HG03342 (cell line): Measurements from ENCODE around the gene CDK18.

Experiments used
- ATAC-seq: cut with Tn5 transposase; IDR thresholded peaks from one replicate; pipeline ENCODE4 v1.9.1; 2021; ENCODE audit warnings: mild to moderate bottlenecking, moderate library complexity; ENCODE audit not compliant: unreplicated experiment

The CDK18 gene

DNA sequence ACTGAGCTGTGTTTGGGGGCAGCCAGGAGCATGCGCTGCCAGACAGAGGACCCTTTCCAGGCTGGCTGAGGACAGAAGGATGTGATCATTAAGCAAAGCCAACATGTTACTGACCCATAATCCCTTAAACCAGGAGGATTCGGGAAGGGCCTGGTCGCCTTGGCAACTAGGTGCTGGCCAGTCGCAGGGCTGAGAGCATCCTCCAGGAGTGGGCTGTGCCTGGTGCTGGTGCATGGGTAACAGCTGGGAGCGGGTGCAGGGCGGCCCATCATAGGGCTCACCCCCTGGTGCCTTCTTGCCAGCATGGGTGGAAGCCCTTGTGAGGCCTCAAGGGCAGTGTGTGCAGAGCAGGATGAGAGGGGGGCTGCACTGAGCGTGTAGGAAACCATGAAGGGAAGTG lies 17.2 kb downstream of the CDK18 start:
- ATAC-seq: no peak

DNA sequence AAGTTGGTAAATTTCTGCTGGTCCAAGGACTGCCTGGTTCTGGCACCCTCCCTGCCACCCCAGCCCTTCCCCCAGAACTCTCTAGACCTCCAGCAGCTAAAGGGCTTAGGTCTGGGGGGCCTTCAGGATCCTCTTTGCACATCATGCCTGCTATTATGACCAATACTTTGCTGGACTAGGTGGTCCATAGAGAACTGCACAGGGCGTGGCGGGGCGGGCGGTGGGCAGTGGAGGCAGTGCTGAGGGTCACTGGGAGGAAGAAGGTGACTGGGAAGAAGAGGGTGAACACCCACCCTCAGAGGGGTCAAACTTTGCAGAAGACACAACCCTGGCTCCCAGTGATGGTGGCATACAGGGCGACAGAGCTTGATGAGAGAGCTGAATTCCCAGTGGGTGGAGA lies 18.2 kb downstream of the CDK18 start:
- no peak for ATAC-seq

DNA sequence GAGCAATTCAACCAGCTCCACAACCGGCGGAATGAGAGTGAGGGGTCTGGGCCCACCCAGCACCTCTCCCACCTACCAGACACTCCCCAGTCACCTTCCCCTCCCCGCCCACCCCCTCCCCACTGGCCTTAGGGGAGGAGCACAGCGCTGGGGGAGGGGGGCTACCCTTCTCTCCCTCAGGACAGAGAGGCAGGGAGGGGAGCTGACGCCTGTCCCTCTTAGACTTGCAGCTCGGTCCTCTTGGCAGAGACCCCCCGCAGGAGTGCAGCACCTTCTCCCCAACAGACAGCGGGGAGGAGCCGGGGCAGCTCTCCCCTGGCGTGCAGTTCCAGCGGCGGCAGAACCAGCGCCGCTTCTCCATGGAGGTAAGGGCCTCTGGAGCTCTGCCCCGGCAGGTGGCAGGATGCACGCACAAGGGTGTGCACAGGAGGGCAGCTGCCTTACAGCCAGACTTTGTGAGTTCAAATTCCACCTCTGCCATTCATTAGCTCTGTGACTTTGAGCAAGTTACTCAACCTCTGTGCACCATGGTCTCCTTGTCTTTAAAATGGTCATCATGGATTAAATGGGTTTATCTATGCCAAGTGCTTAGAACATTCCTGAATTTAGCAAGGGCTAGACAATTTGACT lies 18.9 kb downstream of the CDK18 start:
- no peak for ATAC-seq

DNA sequence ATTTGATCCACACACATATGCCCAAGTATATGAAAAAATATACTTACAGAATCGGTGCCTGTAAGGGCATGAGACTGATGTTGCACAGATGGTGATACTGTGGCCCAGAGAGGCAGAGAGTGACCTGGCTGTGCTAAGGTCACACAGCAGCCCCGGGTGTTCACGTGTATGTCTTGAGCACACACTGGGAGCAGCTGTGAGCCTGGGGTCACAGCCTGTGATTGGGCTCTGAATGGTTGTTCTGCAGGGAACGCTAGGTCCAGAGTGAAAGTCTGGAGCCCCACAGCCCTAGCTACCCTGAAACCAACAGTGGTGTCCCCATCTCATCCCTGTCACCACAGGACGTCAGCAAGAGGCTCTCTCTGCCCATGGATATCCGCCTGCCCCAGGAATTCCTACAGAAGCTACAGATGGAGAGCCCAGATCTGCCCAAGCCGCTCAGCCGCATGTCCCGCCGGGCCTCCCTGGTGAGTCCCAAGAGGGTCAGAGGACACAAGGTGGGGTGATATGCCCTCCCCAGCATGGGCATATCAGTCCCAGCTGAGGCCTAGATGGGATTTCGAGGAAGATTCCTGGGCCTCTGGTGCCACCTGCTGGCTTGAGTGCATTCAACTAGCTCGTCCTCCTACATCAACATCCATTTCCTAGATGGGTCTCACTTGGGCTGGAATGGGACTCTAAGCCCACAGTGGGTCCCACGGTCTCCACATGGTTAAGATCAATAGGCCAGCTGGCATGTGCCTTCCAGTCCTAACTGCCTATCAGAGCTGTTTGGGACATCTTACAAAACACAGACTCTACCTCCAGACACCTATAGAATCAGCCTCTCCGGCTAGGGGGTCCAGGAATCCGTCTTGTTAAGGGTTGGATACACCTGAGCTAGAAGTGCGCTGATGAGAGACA lies 19.7 kb downstream of the CDK18 start:
- ATAC-seq: no peak

DNA sequence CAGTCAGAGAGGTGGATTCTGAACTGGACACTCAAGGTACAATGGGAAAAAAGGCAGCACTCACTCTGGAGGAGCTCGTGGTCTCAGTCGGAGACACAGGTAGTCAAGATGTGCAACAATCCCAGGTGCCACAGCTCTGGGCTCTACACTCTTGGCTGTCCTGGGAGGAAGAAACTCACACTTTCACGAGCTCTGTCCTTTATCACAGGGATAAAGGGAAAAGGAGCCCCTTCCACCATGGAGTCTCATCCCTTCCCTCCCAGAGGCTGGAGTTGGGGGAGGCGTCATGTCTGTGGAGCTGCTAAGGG lies 20.3 kb downstream of the CDK18 start:
- ATAC-seq: no peak

DNA sequence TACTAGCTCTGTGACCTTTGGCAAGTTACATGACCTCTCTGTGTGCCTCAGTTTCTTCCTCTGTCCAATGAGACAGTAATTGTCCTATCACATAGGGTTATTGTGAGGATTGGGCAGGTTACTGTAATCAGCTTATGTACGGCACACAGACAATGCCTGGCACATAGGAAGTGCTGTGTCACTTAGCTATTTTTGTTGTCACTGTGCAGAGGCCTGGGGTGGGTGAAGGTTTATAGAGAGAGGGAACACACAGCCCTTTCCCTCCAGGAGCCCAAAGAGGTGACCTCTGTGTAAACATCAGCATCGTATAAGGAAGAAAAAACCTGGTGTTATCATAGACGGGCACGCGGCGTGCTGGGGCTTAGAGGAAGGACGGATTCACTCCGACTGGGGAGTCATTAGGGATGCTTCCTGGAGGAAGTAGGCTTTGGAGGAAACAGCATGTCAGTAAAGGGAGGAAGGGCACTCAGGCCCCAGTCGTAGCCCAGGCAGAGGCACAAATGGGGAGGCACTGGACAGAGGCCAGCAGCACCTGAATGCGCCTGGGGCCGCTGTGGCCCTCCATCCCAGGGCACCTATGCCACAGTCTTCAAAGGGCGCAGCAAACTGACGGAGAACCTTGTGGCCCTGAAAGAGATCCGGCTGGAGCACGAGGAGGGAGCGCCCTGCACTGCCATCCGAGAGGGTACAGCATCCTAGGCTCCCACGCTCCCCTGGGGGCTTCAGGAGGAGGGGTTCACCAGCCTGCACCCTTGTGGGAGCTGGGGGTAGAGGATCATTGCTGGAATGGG lies 21.2 kb downstream of the CDK18 start:
- ATAC-seq: no peak

DNA sequence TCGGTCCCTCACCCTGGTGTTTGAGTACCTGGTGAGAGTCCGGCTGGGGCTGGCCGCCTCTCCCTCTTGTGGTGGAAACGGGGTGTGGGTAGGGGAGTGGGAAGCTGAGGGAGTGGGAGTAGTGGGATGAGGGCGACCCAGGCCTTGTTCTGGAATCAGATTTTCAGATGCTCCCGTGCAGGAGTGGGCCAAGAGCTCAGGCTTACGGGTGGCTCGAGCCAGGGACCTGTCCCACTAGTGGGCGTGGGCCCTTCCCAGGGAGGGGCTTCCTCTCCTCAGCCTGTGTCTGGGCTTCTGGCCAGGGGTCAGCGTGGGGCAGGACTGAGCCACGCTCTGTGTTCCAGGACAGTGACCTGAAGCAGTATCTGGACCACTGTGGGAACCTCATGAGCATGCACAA lies 22.0 kb downstream of the CDK18 start:
- ATAC-seq: no peak

DNA sequence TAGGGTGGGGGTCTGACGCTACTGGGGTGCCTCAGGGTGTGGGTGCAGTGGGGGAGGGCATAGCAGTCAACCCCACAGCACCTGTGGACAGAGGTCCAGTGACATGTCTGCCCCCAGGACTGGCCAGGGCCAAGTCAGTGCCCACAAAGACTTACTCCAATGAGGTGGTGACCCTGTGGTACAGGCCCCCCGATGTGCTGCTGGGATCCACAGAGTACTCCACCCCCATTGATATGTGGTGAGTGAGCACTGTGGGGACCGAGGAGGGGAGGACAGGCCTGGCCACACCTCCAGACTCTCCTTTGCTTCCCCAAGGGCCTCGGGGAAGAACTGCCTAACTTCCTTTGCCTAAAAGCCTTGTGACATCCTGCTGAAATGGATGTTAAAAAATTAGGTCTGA lies 23.5 kb downstream of the CDK18 start:
- no peak for ATAC-seq

DNA sequence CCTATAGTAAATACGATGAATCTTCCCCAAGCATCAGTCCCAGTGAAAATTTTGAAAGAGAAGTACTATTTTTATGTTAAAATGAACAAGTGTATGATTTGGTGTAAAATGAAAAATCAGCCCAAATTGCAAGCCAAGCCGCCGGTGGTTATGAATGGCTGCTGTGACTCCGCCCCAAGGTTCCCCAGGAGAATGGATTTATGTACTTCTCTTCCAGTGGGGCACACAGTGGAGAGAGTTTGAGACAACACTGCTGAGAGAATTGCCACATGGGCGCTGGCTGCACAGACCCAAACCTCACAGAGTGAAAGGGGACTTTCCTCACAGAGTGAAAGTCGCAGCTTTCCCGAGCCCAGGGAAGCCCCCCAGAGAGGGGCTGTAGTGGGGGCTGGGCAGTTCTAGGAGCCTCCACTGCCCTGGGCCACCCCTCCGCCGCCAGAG lies 24.0 kb downstream of the CDK18 start:
- ATAC-seq: no peak

DNA sequence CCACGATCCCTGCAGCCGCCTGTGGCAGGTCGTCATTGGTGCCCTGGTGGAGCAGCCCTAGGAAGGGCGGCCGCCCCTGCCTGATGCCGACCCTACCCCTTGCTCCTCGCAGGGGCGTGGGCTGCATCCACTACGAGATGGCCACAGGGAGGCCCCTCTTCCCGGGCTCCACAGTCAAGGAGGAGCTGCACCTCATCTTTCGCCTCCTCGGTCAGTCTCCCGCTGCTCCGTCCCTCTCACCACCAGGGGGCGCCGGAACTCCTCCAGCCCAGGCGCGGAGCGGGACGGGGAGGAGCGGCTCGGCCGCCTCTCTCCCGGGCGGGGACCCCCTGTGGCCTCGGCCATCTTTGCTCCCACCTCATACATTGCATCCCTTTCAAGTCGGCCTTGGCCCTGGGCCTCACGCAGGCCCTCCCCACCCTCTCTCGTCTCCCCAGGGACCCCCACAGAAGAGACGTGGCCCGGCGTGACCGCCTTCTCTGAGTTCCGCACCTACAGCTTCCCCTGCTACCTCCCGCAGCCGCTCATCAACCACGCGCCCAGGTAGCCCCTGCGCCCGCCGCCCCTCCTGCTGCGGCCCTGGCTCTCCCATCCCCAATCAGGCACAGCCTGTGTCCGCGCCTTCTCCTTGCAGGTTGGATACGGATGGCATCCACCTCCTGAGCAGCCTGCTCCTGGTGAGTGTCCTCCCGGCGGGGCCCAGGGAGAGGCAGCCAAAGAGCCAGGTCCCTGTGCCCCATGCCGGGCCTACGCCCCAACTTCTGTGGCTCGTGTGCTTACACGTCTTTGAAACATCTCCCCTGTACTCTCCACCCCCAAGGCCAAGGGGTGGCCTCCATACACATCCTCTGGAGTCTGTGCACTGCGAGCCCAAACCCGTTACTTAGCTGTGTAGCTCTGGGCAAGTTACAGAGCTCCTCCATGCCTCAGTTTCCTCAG lies 24.7 kb downstream of the CDK18 start:
- ATAC-seq: peak; percentile 63

DNA sequence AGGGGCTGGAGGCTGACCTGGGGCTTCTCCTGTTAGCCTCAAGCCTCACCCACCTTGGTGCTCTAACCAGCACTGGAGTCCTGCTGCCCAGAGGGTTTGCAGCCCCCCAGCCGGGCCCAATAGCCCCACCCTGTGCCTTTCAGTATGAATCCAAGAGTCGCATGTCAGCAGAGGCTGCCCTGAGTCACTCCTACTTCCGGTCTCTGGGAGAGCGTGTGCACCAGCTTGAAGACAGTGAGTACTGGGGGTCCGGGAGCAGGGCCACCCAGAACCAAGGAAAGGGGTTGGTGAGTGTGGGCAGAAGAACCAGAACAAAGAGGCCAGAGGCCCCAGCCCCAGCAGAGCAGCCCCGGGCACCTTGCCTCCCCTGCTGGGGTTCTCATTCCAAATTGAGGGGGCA lies 25.6 kb downstream of the CDK18 start:
- ATAC-seq: no peak

DNA sequence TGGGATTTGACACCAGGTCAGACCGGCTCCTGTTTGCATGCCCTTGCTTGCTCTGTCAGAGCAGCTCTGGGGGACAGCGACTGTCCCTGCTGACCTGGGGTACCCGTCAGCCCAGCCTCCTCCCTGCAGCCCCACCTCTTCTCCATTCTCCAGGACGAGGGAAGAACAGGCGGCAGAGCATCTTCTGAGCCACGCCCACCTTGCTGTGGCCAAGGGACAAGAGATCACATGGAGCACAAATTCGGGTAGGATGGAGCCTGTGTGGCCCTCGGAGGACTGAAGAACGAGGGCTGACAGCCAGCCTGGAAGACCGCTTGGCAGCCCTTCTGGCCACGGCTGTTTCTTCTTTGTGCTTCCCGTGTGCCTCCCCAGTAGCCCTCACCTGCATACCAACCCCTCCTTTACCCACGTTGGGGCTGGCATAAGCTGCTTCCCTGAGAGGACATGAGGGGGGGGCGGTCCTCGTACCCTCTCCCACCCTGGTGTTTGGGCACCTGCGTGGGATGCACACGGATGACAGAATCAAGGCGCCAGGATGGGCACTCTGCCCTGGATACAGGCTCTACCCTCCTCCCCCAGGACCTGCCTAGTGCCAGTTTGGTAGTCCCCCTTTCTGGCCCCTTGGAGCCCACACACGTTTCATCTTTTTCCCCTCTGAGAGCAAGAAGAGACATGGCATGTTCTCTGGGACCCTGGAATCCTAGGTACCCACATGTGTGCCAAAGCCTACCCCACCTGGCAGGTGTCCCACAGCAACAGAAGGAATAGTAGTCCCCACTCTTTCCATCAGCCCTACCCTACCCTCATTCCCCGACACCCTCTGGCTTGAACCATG lies 26.9 kb downstream of the CDK18 start:
- ATAC-seq: no peak

DNA sequence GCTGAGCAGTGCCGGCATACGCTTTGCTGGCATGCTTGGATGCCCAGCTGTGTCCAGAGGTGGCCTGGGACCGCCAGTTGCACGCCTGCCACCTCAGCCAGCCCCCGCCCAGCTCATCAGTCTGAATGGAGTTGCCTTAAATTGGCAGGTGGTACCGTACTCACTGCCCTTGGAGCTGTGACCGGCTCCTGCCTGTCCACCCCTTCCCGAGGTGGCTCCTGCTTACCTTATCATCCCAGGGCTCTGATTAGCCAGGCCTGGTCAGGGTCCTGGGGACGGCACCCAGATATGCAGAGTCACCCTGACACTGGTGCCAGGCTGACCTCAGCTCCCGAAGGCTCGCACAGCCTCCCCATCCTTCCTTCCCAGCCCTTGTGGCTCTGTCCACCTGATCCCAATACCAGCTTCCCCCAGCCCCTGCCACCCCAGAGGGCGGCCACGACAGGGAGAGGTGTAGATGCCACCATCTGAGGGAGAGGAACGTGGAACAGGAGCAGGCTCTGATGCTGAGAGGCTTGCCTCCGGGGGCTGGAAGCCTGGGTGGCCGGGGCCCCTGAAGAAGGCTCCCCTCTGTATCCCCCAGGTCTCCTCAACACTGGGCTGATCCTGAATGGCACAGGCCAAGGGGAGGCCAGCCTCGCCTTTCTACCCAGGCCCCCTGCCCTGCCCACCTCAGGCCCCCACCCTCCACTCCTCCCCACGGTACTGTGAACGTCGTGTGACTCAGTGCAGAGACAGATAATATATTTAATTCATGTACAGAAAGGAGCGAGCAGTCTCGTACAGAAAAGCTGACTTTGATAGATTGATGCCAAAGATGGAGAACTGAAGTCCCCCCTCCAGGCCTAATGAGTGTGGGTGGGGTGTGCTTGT lies 27.8 kb downstream of the CDK18 start:
- ATAC-seq: no peak

DNA sequence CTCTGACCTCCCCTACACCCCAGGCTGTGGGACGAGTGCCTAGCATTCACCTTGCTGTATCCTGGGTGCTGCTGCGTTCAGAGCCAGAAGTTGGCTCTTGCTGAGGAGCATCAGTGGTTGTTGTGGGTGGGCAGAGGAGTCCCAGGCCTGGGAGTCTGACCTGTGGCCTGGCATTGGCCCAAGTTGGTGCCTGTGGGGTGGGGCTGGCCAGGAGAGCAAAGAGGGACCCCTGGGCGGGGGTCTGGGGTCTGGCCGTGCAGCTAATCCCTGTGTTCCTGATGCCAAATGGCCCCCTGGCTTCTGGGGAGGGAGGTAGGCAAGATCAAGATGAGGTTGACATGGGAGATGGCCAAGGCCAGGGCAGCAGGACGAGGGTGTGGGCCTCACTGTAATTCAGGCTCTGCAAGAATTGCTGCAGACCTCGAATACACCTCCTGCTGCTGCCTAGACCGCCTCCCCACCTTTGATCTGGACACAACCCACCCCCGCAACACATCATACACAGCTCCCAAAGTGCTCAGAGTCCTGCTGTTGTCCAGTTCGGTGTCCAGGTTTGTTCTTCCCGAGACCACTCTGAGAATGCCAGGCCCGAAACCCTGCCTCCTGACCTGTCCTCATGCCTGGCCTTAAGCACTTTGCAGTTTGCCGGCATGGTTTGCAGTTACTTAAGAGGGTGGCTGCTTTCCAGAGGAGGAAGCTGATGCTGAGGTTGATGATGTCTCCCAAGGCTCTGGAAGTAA lies 28.7 kb downstream of the CDK18 start:
- no peak for ATAC-seq

DNA sequence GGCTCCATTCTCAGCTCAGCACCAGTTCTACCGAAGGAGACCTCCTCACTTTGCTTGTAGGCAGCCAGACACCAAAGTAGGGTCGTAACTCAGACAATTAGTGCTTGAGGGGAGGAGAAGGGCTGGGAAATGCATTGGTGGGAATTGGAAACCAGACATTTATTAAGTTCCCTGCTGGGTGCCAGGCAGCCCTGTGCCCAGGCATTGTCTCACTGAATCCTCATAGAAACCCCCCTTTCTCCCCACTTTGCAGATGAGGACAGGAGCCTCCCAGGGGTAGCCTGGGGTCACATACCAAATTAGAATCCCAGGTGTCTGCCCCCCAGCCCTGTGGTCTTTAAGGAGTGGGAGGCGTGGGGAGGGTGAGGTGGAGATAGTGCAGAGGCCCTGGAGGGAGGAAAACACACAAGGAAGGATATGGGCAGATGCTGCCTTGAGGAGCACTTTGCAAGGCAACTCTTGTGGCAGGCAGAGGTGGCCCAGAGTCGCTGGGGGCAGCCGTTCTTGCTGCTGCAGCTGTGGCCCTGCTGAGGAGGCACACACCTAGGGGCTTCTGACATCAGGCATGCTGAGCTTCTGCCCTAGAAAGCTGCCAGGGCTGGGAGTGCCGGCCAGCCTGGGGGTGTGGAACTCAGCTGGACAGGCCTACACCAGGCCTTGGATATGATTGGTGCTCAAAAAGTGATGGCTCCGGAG lies 29.4 kb downstream of the CDK18 start:
- ATAC-seq: no peak

DNA sequence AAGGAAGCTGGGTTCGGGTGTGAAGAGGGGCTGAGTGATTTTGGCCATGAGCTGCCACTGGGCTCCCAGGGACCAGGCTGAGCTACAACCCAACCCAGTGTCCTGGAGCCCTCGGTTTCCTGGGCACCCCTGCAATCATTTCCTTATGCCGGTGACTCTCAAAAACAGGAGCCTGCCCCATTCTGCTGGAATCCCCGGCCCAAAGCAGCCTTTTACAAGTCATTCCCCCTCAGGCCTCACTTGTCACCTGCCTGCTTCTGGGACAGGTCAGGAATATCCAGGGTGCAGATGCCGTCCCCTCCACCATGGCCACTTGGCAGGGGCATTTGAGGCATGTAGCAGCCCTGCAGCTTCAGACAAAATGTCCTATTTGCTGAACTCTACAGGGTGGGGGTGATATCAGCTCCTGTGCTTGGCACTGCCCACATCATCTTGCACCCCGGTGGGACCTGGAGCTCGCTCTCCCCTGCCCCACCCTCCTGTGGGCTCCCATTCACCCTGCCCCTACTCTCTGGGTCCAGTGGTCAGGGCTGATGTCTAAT lies 30.0 kb downstream of the CDK18 start:
- no peak for ATAC-seq

DNA sequence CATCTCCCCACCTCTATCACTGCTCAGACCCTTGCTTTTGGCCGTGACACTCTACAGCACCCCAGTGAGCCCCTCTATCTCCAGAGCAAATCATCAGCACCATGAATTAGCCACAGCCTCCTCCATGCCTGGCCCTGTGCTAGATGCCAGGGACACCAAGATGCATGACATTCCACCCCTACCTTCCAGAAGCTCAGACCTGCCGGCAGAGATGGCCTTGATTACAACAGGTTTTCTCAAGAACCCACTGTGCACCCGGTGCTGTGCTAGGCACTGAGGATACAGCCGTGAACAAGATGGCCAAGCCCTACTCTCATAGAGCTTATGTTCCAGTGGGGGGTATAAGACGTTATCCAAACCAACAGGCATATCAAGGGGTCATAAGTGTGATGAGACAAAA lies 30.6 kb downstream of the CDK18 start:
- no peak for ATAC-seq
